Measurements from ENCODE around the gene RELCH.

DNA sequence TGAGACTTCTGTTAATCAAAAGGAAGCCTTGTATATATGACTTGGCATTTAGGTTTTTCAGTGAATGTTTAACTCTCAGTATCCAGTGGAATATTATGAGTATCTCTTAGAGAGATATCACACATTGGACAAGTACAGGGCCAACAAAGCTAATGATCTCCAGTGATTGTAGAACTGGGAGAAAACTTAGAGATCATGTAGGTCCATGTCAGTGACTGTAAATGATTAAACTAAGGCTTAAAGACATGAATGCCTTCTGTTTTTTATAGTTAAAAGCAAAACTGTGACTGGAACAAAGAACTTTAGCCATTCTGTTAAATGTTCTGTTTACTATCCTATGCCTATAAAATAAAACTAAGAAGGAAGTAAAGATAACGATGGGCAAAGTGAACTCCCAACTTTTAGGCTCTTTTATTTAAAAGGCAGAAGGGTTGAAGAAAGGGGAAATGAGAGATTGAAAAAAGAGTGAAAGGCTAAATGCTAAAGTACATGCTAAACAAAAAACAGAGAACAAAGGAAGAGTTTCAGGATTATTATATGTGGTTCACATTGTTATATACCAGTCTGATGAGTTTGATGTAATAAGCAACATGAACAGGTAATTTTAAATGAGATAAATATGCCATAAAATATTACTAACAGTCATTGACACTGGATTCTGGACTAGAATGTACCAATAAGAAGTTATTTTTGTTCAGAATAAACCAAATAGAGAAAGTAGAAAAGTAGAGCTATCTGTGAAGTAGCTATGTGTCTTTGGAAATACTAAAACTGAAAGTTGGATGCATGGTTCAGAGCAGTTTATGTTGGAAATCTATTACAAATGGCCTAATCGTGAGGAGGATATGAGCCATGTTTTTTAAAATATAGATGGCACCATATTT lies 101.0 kb downstream of the RELCH start:
- TF ChIP-seq, protein P1, sequence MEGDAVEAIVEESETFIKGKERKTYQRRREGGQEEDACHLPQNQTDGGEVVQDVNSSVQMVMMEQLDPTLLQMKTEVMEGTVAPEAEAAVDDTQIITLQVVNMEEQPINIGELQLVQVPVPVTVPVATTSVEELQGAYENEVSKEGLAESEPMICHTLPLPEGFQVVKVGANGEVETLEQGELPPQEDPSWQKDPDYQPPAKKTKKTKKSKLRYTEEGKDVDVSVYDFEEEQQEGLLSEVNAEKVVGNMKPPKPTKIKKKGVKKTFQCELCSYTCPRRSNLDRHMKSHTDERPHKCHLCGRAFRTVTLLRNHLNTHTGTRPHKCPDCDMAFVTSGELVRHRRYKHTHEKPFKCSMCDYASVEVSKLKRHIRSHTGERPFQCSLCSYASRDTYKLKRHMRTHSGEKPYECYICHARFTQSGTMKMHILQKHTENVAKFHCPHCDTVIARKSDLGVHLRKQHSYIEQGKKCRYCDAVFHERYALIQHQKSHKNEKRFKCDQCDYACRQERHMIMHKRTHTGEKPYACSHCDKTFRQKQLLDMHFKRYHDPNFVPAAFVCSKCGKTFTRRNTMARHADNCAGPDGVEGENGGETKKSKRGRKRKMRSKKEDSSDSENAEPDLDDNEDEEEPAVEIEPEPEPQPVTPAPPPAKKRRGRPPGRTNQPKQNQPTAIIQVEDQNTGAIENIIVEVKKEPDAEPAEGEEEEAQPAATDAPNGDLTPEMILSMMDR (conservative IDR thresholded peaks at IDR 0.05; ENCODE audit: low read depth, low read length) = no peak
- TF ChIP-seq EZH2phosphoT487 (IDR thresholded peaks at IDR 0.05; ENCODE audit: borderline replicate concordance, low read length) (no peak), EZH2 (IDR thresholded peaks at IDR 0.05; ENCODE audit: low read length, unreplicated experiment) (no peak)

All from PC-3 (cell line).